GM04504 (cell line): ENCODE measurements around the gene TFCP2L1.

Source experiments
- DNase-seq: peaks from one replicate; pipeline ENCODE4 v3.0.0-alpha.2; 2012; ENCODE audit warnings: low read depth

The TFCP2L1 gene

DNA sequence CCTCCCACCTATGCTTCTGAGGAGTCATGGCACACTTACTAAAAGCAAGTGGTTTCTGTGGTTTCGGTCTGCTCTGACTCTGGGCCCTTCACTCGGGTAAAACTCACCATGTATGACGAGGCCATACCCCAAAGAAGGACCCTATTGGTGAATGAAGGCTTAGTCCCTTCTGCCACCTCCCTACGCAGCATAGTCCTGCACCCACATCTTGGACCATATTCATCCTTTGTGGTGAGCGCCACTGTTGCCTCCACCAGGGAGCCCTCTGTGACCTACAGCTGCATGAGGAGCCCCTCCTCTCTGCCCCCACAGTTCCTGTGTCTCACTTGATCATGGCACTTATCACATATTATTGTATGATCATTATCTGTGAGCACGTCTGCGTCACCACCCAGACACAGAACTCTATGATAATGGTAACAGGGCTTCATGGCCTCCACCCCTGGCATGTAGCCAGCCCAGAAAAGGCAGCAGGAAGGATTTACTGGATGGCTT lies 113.3 kb downstream of the TFCP2L1 start:
- no peak for DNase-seq

DNA sequence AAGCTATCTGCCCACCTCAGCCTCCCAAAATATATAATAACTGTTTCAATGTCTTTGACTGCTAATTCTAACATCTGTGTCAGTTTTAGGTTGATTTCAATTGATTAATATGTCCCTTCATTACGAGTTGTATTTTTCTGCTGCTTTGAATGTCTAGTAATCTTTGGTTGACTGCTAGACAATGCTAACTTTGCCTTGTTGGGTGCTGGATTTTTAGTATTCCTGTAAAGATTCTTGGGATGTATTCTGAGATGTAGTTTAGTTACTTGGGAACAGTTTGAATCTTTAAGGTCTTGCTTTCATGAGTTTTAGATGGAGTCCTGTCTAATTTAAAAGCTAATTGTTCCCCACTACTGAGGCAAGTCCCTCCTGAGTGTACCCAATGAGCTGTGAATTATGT lies 114.4 kb downstream of the TFCP2L1 start:
- no peak for DNase-seq

DNA sequence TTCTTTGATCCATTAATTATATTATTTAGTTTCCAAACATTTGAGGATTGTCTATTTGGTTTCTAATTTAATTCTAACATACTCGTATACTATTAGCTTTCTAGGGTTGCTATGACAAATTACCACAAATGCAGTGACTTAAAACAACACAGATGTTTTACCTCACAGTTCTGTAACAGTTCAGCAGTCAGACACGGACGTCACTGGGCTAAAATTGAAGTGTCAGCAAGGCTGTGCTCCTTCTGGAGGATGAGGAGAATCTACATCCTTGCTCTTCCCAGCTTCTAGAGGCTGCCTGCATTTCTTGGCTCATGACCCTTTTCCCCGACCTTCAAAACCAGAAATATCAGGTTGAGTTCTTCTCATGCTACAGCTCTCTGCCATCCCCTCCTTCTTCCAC lies 117.6 kb downstream of the TFCP2L1 start:
- DNase-seq: no peak
